Jurkat, Clone E6-1 (cell line): ENCODE measurements around the gene KLHL15.
"Not testable (repeated sequence)": the region's sequence is repeated elsewhere in the genome, so short reads cannot be mapped to it uniquely, and the experiment has no call there.

Source experiments
- DNase-seq: peaks from one replicate; pipeline ENCODE4 v3.0.0-alpha.2; 2011; ENCODE audit warnings: low read depth, low spot score
- H3K4me3 ChIP-seq: 2 replicates; pipeline ENCODE4 v1.5.1; 2011; ENCODE audit warnings: mild to moderate bottlenecking, low read length, control low read depth, moderate library complexity

Gene KLHL15

DNA sequence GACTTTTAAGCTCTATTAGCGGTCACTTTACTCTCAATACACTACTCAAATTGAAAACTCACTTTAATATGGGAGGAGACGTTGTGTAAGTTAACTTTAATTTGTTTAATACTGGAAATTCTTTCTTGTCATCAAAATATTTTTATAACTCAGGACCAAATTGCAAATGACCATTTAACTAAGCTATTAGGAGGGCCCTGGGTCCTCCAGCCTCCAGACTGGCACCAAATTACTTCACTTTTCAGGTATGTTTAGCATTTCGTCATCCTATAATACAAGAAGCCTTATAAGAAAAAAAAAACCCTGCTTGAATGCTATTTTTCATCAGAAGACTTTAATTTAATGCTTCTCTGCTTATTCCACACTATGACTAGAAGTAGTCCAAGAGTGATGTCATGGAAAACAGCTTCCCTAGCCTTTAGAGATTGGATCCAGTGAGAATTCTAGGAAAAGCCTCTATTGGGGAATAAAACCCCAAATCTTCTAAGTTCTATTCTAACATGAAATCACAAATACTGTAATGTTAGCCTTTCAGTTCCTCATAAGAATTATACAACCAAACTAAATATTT is 6.6 kb downstream of the KLHL15 start:
- H3K4me3 ChIP-seq: no peak overlapping the region
- DNase-seq: no peak

GRCh38 chrX:24019448-24019847 is 7.5 kb downstream of the KLHL15 start:
- no peak overlapping the region for H3K4me3 ChIP-seq
- no peak for DNase-seq

DNA sequence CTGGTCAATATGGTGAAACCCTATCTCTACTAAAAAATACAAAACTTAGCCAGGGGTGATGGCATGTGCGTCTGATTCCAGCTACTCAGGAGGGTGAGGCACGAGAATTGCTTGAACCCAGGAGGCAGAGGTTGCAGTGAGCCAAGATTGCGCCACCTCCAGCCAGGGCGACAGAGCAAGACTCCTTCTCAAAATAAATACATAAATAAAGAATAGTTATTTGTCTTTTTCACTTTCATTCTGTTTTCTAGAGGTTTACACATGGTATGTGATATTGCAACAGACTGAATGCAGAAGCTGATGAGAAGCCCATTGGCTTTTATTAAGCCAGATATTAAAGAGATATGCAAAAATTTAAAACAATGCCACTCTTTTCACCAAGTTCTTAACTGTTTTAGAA is 8.2 kb downstream of the KLHL15 start:
- H3K4me3 ChIP-seq: no peak overlapping the region
- no peak for DNase-seq

DNA sequence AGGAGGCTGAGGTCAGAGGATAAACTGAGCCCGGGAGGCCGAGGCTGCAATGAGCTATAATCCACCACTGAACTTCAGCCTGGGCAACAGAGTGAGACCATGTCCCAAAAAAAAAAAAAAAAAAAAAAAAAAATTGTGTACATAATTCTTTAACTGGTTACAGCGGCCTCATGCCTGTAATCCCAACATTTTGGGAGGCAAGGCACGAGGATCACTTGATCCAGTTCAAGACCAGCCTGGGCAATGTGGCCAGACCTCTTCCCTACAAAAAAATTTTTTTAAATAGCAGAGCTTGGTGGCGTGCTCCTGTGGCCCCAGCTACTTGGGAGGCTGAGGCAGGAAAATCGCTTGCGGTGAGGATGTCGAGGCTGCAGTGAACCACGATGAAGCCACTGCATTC is 9.3 kb downstream of the KLHL15 start:
- H3K4me3 ChIP-seq: no peak overlapping the region
- no peak for DNase-seq

DNA sequence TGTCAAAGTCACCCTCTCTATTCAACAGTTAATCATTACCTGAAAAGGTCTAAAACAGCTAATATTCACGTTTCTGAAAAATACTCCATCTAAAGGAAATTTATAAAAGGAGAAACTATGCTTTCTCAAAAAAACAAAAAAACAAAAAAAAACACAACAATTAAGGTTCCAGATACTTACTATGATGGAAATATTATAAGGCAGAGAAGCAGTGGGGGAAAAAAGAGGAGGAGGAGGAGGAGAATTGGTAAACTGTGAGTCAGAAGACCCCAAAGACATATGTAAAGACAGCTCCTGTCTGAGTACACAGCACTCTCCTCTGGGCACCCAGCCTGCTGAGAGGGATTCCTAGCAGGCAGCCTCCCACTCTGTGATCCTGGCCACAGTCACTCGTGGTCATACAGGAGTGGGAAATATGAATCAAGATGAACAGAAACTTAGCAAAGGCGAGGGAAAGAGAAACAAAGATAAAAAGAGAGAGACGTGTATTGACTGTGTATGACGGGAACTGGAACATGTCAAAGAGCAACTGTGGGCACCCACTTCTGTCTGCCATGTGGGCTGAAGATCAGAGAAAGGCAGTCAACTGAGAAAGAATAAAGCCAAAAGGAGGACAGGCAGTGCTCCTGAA is 12.5 kb downstream of the KLHL15 start:
- no peak for DNase-seq
- no peak overlapping the region for H3K4me3 ChIP-seq

DNA sequence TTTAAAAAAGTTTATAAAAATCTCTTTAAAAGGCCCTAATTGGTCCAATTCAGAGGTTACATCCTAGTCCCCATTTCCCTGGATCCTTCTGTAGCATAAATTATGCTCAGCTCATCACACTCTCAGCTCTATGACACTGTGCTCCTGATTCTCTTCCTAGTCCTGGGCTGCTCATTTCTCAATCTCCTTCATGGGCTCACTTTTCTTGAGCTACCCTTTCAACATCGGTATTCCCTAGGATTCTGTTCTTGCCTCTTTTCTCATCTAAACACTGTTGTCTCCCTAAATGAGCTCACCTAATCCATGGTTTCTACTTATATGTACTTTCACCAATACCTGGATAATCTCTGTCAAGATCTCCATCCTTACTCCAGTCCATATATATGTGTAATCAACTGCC is 14.7 kb downstream of the KLHL15 start:
- no peak for DNase-seq
- H3K4me3 ChIP-seq: no peak overlapping the region

GRCh38 chrX:24005867-24006266 is 21.1 kb downstream of the KLHL15 start:
- no peak for DNase-seq

DNA sequence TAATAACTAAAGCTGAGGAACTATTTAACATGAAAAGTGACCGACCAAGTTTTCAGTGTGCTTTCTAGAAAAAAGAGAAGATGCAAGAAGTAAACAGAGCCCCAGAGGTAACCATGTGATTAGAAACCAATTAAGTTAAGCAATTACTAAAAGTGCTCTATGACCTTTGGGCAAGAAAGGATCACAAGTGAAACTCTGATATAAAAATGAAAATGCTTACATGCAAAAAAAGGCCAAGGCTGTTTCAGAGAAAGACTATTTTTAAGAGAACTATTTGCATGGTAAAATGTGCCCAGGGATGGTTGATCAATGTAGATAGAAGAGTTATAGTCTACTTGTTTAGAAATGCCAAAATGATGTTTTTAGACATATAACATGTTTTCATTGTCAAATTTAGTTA is 22.0 kb downstream of the KLHL15 start:
- no peak for DNase-seq
- no peak overlapping the region for H3K4me3 ChIP-seq

More at GRCh38 chrX:24005867-24006266, 21.1 kb downstream of the KLHL15 start:
- no peak overlapping the region for H3K4me3 ChIP-seq

DNA sequence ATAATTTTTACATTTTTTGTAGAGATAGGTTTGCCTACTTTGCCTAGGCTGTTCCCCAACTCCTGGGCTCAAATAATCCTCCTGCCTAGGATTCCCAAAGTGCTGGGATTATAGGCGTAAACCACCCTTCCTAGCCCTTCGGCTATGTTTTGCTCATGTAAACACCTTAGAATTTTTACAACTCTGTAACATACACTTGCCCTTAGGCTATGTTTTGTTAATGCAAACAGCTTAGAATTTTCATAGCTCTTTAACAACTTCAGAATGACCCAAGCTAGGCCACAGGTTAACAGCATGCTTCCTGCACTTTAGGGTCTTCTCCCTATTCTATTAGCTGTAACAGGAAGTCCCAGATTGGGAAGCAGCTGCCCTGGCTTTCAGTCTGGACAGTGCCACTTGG is 24.2 kb downstream of the KLHL15 start:
- no peak overlapping the region for H3K4me3 ChIP-seq
- no peak for DNase-seq

DNA sequence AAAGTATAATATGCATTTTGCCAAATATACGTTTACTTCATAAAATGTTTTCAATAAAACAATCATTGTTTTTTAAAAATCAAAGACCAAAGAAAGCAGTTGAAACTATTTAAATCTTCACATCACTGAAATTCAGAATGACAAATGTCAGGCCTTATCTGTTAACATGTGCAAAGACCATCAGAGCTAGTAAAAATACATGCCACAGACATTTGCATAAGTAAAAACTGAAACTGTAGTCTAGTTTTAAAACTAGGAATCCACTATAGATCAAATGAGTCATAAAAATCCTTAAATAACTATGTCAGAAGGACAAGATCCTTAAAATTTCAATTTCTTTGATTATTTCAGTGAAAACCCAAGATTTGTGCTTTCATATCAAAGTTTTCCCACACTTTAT is 24.8 kb downstream of the KLHL15 start:
- no peak for DNase-seq
- no peak overlapping the region for H3K4me3 ChIP-seq

DNA sequence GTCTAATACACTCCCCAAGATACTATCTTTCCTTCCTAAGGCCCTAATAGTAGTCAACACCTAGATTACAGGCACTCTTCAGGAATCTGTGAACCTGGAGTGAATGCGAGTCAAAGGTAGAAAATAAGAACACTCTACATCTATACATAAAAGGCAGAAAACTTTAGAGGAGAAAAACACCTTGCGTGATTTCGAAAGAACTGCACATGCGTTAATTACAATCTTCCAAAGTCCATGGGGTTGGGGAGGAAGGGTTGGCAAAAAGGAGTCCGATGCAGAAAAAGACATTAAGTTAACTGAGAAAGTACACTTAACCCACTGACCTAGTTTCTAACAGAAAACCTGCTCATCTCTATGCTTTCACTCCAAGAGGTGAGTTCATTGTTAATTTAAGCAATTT is 27.3 kb downstream of the KLHL15 start:
- no peak for DNase-seq
- H3K4me3 ChIP-seq: no peak overlapping the region

DNA sequence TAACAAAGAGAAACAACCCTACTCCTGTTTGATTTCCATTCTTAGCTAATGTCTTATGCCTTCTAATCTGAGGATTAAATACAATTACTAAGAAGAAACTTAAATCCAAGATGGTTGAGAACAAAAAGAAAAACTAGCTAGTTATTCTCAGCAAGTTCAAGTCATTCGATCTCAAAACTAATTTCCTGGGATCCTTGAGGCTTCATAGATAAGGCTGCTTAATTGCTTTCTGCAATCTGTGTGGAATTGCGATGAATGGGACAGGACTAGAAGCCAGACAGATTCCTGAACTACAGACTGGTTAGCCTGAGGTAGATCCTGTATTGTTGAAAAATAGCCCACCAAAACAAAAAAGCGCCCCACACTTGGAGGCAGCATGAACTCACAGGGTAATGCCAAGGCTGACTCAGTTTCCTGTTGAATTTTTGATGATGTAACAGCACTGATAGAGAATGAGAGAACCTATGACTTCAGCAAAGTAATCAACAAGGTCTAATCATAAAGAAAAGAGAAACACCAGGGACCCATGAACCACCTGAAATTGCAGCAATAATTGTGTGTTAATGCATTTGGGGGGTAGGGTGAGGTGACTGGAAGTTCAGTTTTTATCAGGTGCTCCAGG is 33.9 kb downstream of the KLHL15 start:
- DNase-seq: no peak
- H3K4me3 ChIP-seq: no peak overlapping the region

DNA sequence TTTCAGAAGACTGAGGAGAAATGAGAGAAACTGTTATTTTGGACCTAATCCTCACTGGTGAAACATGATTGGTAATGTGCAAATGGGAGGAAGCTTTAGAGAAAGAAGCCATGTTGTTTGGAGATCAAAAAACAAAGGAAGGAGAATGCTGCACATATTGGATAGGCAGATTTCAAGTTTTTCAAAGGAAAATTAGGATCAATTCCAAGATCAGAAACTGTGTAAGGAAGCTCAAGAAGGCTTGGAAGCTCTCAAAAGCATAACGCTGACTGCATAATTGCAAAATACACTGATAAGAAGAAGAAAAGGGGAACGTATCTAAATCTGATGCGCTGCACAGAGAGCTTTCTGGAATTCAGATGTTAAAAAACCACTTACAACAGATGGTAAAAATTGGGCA is 34.6 kb downstream of the KLHL15 start:
- DNase-seq: no peak
- H3K4me3 ChIP-seq: no peak overlapping the region

- no peak overlapping the region for H3K4me3 ChIP-seq
- no peak for DNase-seq
These were observed 36.5 kb downstream of the KLHL15 start for GRCh38 chrX:23990455-23990854.

- no peak for DNase-seq
- no peak overlapping the region for H3K4me3 ChIP-seq
These were observed 37.3 kb downstream of the KLHL15 start for GRCh38 chrX:23989689-23990088.

DNA sequence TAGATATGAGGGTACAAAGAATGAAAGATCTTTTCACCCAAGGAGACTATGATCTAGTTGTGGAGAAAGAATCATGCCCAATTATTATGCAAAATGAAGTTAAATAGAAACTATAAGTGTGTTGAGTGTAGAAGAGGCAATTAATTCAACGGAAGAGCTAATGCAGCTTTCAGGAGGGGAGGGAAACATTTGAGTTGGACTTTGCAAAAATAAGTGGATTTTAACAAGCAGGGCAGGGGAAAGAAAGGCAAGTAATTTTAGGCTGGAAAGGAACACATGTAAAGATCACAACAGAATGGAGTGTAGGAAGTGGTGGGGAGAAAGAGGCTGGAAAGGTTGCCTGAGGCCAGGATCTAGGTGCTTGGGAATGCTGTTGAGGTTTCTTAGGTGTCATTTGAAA is 44.1 kb downstream of the KLHL15 start:
- H3K4me3 ChIP-seq: no peak overlapping the region
- DNase-seq: no peak

DNA sequence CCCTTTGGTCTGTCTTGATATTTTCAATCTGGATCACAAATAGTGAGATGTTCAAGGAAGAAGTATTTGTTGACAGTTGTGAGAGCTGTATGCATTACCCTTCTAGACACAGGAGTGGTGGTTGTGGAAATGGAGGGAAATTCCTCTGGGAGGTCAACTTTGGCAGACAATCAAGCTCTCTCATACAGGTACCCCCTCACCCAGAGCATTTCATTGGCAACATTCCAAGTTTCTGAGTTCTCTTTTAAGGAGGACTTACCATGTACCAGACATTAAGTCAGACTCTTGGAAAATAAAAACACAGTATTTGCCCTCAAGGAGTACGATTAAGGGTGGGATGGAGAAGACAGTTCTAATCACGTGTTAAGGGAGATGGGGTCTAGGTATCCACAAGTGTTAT is 45.3 kb downstream of the KLHL15 start:
- no peak for DNase-seq
- no peak overlapping the region for H3K4me3 ChIP-seq

DNA sequence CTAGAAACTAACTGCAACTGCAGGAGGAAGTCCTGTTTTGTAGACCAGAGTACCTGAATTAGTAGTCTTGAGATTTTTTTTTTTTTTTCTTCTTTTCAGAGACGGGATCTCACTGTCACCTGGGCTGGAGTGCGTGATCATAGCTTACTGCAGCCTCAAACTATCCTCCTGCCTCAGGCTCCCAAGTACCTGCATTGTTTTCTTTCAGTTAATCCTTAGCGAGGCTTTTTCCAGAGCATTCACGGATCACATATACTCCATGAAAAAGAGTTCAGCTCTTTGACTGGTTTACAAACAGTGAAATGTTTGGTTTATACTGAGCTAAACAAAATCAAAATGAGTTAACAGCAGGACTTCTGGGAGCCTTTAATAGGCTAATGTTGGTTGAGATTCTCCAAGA is 45.8 kb downstream of the KLHL15 start:
- DNase-seq: no peak
- H3K4me3 ChIP-seq: no peak overlapping the region

DNA sequence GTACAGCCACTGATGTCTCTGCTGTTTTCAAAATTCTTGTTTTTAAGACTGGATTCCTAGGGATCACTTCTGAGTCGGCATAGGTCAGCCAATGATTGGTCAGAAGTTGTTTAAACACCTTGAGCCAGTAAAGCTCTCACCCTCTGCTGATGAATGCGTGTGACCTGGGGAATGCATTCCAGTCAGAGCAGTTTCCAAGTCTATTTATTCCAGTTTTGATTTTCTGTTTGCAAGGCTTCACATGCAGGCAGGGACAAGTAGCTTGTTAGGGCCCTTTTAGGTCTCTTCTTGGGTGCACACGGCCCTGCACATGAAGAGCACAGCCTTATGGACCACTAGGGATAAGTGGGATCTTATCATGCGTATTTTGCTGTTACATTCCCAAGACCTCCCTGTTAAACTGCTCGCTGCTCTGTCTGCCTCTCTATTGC is 47.0 kb downstream of the KLHL15 start:
- no peak for DNase-seq
- H3K4me3 ChIP-seq: no peak overlapping the region

DNA sequence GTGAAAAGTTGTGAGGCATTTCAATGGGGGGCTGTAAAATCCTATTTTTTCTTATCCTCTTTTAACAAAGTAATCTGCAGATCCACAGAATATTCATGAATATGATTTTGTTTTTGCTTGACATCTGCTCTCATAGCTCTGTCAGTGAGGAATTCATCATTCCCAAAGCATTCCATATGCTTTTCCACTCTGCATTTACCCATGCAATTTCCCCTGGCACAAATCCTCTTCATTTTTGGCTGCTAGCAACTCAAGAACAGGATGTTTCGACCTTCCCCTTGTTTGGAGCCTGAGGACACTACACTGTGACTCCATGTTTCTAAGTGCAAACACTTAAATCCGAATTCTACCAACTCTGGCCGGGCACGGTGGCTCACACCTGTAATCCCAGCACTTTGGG is 48.5 kb downstream of the KLHL15 start:
- H3K4me3 ChIP-seq: no peak overlapping the region
- no peak for DNase-seq

DNA sequence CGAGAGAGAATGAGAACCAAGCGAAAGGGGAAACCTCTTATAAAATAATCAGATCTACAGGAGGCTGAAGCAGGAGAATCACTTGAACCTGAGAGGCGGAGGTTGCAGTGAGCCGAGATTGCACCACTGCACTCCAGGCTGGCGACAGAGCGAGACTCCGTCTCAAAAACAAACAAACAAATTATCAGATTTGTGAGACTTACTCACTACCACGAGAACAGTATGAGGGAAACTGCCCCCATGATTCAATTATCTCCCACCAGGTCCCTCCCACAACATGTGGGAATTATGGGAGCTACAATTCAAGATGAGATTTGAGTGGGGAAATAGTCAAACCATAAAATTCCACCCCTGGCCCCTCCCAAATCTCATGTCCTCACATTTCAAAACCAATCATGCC is 61.4 kb downstream of the KLHL15 start:
- H3K4me3 ChIP-seq, DNase-seq: not testable (repeated sequence)
